ENCODE results near the gene PAK1.

The PAK1 gene

DNA sequence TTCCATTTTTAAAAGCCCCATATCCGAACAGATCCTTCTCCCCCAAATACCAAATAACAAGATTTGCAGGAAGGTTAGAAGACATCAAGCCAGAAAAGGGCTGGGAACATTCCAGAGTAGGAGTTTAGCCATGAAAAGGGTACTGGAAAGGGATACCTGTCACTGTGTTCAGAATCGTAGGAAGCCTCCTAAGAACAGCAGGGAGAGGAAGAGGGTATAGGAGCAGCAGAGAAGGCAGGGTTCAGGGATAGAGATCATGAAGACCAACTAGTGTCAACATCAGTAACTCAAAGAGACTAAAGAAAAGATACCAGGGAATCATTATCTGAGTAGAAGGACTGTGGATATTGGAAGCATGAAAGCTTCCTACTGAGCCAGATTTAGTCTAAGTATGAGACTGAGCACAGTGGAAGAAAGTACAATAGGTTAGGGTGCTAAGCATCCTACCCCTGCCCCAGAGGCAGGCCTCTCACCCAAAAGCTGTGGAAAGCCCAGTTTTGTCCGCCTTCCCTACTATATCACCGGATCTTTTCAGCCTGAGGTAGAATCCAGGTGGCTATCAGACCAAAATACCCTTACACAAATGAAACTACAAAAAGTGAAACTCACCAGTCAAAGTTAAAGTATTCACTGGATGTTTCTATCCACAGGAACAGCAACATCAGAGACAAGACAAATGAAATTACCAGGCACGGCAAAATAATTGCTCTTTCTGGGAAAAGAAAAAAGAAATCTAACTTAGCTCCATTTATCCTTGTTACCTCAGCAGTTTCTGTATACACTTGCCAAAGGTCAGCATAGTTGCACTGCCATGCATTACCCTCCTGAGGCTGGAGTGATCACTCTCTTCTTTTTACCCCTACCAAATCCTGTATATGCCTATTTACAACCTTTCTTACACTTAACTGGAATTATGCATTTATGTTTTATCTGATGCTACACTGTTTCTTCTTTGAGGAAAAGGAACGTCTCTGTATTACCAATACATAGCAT, 189.1 kb downstream of the PAK1 start:
- no peak for TF ChIP-seq CTCF (IDR thresholded peaks at IDR 0.05)

DNA sequence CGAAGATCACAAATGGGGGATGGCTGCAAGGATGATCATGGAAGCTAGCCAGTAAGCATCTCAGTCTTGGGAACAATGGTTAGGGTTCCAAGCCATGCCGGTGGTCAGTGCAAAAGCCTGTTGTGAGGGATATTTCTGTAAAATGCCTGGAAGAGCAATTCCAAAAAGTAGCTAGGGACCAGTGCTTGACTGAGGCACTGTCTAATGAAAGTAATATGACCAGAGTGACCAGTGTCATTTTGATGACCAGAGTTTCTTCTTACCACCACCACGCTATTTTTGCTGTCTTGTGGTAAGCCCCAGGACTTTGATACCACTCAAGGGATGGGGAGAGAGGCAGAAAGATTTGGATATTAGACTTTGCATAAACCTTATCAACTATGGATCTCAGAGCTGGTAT, 190.8 kb downstream of the PAK1 start:
- TF ChIP-seq CTCF (IDR thresholded peaks at IDR 0.05): no peak

GRCh38 chr11:77278595-77279506, 195.0 kb downstream of the PAK1 start:
- no peak for TF ChIP-seq CTCF (IDR thresholded peaks at IDR 0.05)

GRCh38 chr11:77276271-77276670, 197.6 kb downstream of the PAK1 start:
- no peak for TF ChIP-seq CTCF (IDR thresholded peaks at IDR 0.05)
